Stimulated activated CD4-positive, alpha-beta T cell treated with anti-CD3 and anti-CD28 coated beads, Interleukin-1b, Interleukin-23, amount 100 ng/mL, for 24 hours (primary cell): ENCODE data around the gene DNAJB14.

Experiments
- DNase-seq, 4 experiments: peaks; one replicate each; pipeline ENCODE4 v3.0.0-alpha.2; 2020; ENCODE audit warnings: low read depth in 4 of 4, low spot score in 1 of 4

The DNAJB14 gene

GRCh38 chr4:99945718-99946355, 581 bp downstream of the DNAJB14 start:
- DNase-seq: no peak

- no peak for DNase-seq
These were observed 2.4 kb downstream of the DNAJB14 start for GRCh38 chr4:99943904-99944437.

GRCh38 chr4:99938243-99938753, 8.1 kb downstream of the DNAJB14 start:
- no peak for DNase-seq

GRCh38 chr4:99934891-99935290, 11.5 kb downstream of the DNAJB14 start:
- DNase-seq: no peak

- DNase-seq: no peak
These were observed 18.9 kb downstream of the DNAJB14 start for GRCh38 chr4:99927566-99927965.

- DNase-seq: no peak
These were observed 25.2 kb downstream of the DNAJB14 start for GRCh38 chr4:99921174-99921573.

- no peak for DNase-seq
These were observed 27.8 kb downstream of the DNAJB14 start for GRCh38 chr4:99918656-99919055.

GRCh38 chr4:99917575-99917974, 28.8 kb downstream of the DNAJB14 start:
- DNase-seq: no peak

- DNase-seq: no peak
These were observed 31.0 kb downstream of the DNAJB14 start for GRCh38 chr4:99915449-99915848.

GRCh38 chr4:99894998-99895397, 51.4 kb downstream of the DNAJB14 start:
- no peak for DNase-seq

- DNase-seq: peak; percentile 65 to 77 (median 76)
These were observed 52.0 kb downstream of the DNAJB14 start, which contains the start of gene LAMTOR3 for GRCh38 chr4:99894161-99894997. TSS of gene LAMTOR3 (minus strand) at chr4:99894427. CDS start at chr4:99893963, 464 bp downstream.

- no peak for DNase-seq
These were observed 52.6 kb downstream of the DNAJB14 start for GRCh38 chr4:99893839-99894160.

GRCh38 chr4:99893029-99893428, 53.4 kb downstream of the DNAJB14 start:
- no peak for DNase-seq

- DNase-seq: no peak
These were observed 55.1 kb downstream of the DNAJB14 start for GRCh38 chr4:99891351-99891750.

- DNase-seq: no peak
These were observed 58.6 kb downstream of the DNAJB14 start for GRCh38 chr4:99887837-99888236.

GRCh38 chr4:99886146-99886545, 60.3 kb downstream of the DNAJB14 start:
- no peak for DNase-seq

- DNase-seq: no peak
These were observed 60.7 kb downstream of the DNAJB14 start for GRCh38 chr4:99885687-99886086.

- DNase-seq: no peak
These were observed 61.3 kb downstream of the DNAJB14 start for GRCh38 chr4:99885063-99885664.

- DNase-seq: no peak
These were observed 67.0 kb downstream of the DNAJB14 start for GRCh38 chr4:99879458-99879857.

- no peak for DNase-seq
These were observed 67.8 kb downstream of the DNAJB14 start for GRCh38 chr4:99878604-99879003.

GRCh38 chr4:99876946-99877345, 69.5 kb downstream of the DNAJB14 start:
- no peak for DNase-seq

- DNase-seq: no peak
These were observed 71.3 kb downstream of the DNAJB14 start for GRCh38 chr4:99875071-99875470.
